ENCODE data around the gene SLC28A3.

DNA sequence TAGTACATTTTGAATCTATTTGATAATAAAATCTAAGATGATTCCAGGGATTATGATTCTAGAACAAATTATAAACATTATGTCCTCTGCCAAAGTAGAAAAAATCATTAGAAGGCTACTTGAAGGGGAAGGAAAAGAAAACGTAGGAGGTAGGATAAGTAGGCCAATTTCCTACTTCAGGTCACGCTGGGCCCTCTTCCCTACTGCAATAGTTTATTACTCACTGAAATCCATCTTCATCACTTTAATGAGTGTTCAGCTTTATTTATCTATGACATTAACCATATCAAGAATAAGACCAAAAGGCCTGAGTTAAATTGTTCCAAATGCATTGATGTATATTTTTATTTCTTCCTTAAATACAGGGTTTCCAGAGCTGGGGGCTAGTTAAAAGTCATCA lies 21.6 kb downstream of the SLC28A3 start:
- TF ChIP-seq, protein P1, sequence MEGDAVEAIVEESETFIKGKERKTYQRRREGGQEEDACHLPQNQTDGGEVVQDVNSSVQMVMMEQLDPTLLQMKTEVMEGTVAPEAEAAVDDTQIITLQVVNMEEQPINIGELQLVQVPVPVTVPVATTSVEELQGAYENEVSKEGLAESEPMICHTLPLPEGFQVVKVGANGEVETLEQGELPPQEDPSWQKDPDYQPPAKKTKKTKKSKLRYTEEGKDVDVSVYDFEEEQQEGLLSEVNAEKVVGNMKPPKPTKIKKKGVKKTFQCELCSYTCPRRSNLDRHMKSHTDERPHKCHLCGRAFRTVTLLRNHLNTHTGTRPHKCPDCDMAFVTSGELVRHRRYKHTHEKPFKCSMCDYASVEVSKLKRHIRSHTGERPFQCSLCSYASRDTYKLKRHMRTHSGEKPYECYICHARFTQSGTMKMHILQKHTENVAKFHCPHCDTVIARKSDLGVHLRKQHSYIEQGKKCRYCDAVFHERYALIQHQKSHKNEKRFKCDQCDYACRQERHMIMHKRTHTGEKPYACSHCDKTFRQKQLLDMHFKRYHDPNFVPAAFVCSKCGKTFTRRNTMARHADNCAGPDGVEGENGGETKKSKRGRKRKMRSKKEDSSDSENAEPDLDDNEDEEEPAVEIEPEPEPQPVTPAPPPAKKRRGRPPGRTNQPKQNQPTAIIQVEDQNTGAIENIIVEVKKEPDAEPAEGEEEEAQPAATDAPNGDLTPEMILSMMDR (IDR thresholded peaks at IDR 0.05) = no peak
- TF ChIP-seq EP300 (IDR thresholded peaks at IDR 0.05) = no peak

All from suprapubic skin (tissue), 3 donors.